Measurements from ENCODE around the gene CDH4. TPM values are rescaled to one million over a fixed set of nuclear protein-coding genes. Genes with fewer than 3 reads are reported as not detected.
A peak's percentile ranks its signal among the peaks of the same experiment; 100 is the strongest.

The CDH4 gene
- total and polyA plus RNA-seq, 4 donors: 5.8 to 24.1 (median 17.1) TPM

GRCh38 chr20:61762167-61762710 is 510.2 kb downstream of the CDH4 start:
- Histone ChIP-seq H3K4me1 (ENCODE audit: control insufficient read depth, insufficient read depth, low read length) (peaks cover 25% of the 10 kb centered on the region), H3K36me3 (ENCODE audit: control insufficient read depth, insufficient read depth, low read length) (peaks cover 7% of the 10 kb centered on the region), H3K27ac (ENCODE audit: low read depth, low read length) (no peak overlapping the region), H3K27me3 (ENCODE audit: control insufficient read depth, insufficient read depth, low read length) (no peaks in the 10 kb centered on the region), H3K9me3 (ENCODE audit: control insufficient read depth, insufficient read depth, low read length) (no peaks in the 10 kb centered on the region), H3K4me3 (ENCODE audit: low read depth, low read length) (no peak overlapping the region)
- DNase-seq (ENCODE audit: low read depth in 4 of 6, low spot score in 6 of 6): no peak
- 67% methylated on average over 6 of the region's 7 CpGs for WGBS (ENCODE audit: insufficient coverage)

- Histone ChIP-seq H3K4me1 (ENCODE audit: control insufficient read depth, insufficient read depth, low read length) (peaks cover 25% of the 10 kb centered on the region), H3K27ac (ENCODE audit: low read depth, low read length) (no peak overlapping the region), H3K9me3 (ENCODE audit: control insufficient read depth, insufficient read depth, low read length) (no peaks in the 10 kb centered on the region), H3K27me3 (ENCODE audit: control insufficient read depth, insufficient read depth, low read length) (no peaks in the 10 kb centered on the region), H3K36me3 (ENCODE audit: control insufficient read depth, insufficient read depth, low read length) (peaks cover 7% of the 10 kb centered on the region), H3K4me3 (ENCODE audit: low read depth, low read length) (no peak overlapping the region)
- DNase-seq (ENCODE audit: low read depth in 4 of 6, low spot score in 6 of 6): no peak
- 90% methylated on average over 20 of the region's 20 CpGs for WGBS (ENCODE audit: insufficient coverage)
Measured at GRCh38 chr20:61762886-61763739, 511.1 kb downstream of the CDH4 start.

- no peak overlapping the region for H3K27ac ChIP-seq (ENCODE audit: low read depth, low read length)
- no peaks in the 10 kb centered on the region for H3K27me3 ChIP-seq (ENCODE audit: control insufficient read depth, insufficient read depth, low read length)
- H3K4me1 ChIP-seq (ENCODE audit: control insufficient read depth, insufficient read depth, low read length): peaks cover 27% of the 10 kb centered on the region
- H3K36me3 ChIP-seq (ENCODE audit: control insufficient read depth, insufficient read depth, low read length): peaks cover 3% of the 10 kb centered on the region
- H3K4me3 ChIP-seq (ENCODE audit: low read depth, low read length): no peak overlapping the region
- no peak for DNase-seq (ENCODE audit: low read depth in 4 of 6, low spot score in 6 of 6)
- WGBS (ENCODE audit: insufficient coverage): 83% methylated on average over 3 of the region's 18 CpGs
- no peaks in the 10 kb centered on the region for H3K9me3 ChIP-seq (ENCODE audit: control insufficient read depth, insufficient read depth, low read length)
Measured at GRCh38 chr20:61763740-61764400, 511.8 kb downstream of the CDH4 start.

- Histone ChIP-seq H3K4me1 (ENCODE audit: control insufficient read depth, insufficient read depth, low read length) (peaks cover 29% of the 10 kb centered on the region), H3K27ac (ENCODE audit: low read depth, low read length) (no peak overlapping the region), H3K4me3 (ENCODE audit: low read depth, low read length) (no peak overlapping the region), H3K36me3 (ENCODE audit: control insufficient read depth, insufficient read depth, low read length) (peaks cover 3% of the 10 kb centered on the region), H3K9me3 (ENCODE audit: control insufficient read depth, insufficient read depth, low read length) (no peaks in the 10 kb centered on the region), H3K27me3 (ENCODE audit: control insufficient read depth, insufficient read depth, low read length) (no peaks in the 10 kb centered on the region)
- DNase-seq (ENCODE audit: low read depth in 4 of 6, low spot score in 6 of 6): peak in 1 of 6 donors; percentile 49
- 77% methylated on average over 17 of the region's 17 CpGs for WGBS (ENCODE audit: insufficient coverage)
Measured at GRCh38 chr20:61764471-61765025, 512.5 kb downstream of the CDH4 start.

- H3K9me3 ChIP-seq (ENCODE audit: control insufficient read depth, insufficient read depth, low read length): no peaks in the 10 kb centered on the region
- DNase-seq (ENCODE audit: low read depth in 4 of 6, low spot score in 6 of 6): no peak
- H3K36me3 ChIP-seq (ENCODE audit: control insufficient read depth, insufficient read depth, low read length): peaks cover 4% of the 10 kb centered on the region
- H3K4me3 ChIP-seq (ENCODE audit: low read depth, low read length): no peak overlapping the region
- peaks cover 26% of the 10 kb centered on the region for H3K4me1 ChIP-seq (ENCODE audit: control insufficient read depth, insufficient read depth, low read length)
- 88% methylated on average over 15 of the region's 16 CpGs for WGBS (ENCODE audit: insufficient coverage)
- no peaks in the 10 kb centered on the region for H3K27me3 ChIP-seq (ENCODE audit: control insufficient read depth, insufficient read depth, low read length)
- H3K27ac ChIP-seq (ENCODE audit: low read depth, low read length): no peak overlapping the region
Measured at GRCh38 chr20:61765081-61765870, 513.2 kb downstream of the CDH4 start.

- Histone ChIP-seq H3K9me3 (ENCODE audit: control insufficient read depth, insufficient read depth, low read length) (no peaks in the 10 kb centered on the region), H3K4me1 (ENCODE audit: control insufficient read depth, insufficient read depth, low read length) (peaks cover 22% of the 10 kb centered on the region), H3K27me3 (ENCODE audit: control insufficient read depth, insufficient read depth, low read length) (no peaks in the 10 kb centered on the region), H3K4me3 (ENCODE audit: low read depth, low read length) (no peak overlapping the region), H3K36me3 (ENCODE audit: control insufficient read depth, insufficient read depth, low read length) (peaks cover 5% of the 10 kb centered on the region), H3K27ac (ENCODE audit: low read depth, low read length) (no peak overlapping the region)
- WGBS (ENCODE audit: insufficient coverage): 94% methylated on average over 11 of the region's 12 CpGs
- no peak for DNase-seq (ENCODE audit: low read depth in 4 of 6, low spot score in 6 of 6)
Measured at GRCh38 chr20:61765871-61766654, 514.0 kb downstream of the CDH4 start.

- peaks cover 2% of the 10 kb centered on the region for H3K36me3 ChIP-seq (ENCODE audit: control insufficient read depth, insufficient read depth, low read length)
- H3K4me1 ChIP-seq (ENCODE audit: control insufficient read depth, insufficient read depth, low read length): peaks cover 15% of the 10 kb centered on the region
- 95% methylated on average over 15 of the region's 15 CpGs for WGBS (ENCODE audit: insufficient coverage)
- H3K4me3 ChIP-seq (ENCODE audit: low read depth, low read length): no peak overlapping the region
- no peak overlapping the region for H3K27ac ChIP-seq (ENCODE audit: low read depth, low read length)
- H3K27me3 ChIP-seq (ENCODE audit: control insufficient read depth, insufficient read depth, low read length): no peaks in the 10 kb centered on the region
- DNase-seq (ENCODE audit: low read depth in 4 of 6, low spot score in 6 of 6): no peak
- H3K9me3 ChIP-seq (ENCODE audit: control insufficient read depth, insufficient read depth, low read length): no peaks in the 10 kb centered on the region
Measured at GRCh38 chr20:61766921-61767610, 515.0 kb downstream of the CDH4 start.

- Histone ChIP-seq H3K27me3 (ENCODE audit: control insufficient read depth, insufficient read depth, low read length) (no peaks in the 10 kb centered on the region), H3K36me3 (ENCODE audit: control insufficient read depth, insufficient read depth, low read length) (peaks cover 3% of the 10 kb centered on the region), H3K27ac (ENCODE audit: low read depth, low read length) (no peak overlapping the region), H3K4me3 (ENCODE audit: low read depth, low read length) (no peak overlapping the region), H3K9me3 (ENCODE audit: control insufficient read depth, insufficient read depth, low read length) (no peaks in the 10 kb centered on the region), H3K4me1 (ENCODE audit: control insufficient read depth, insufficient read depth, low read length) (peaks cover 15% of the 10 kb centered on the region)
- DNase-seq (ENCODE audit: low read depth in 4 of 6, low spot score in 6 of 6): no peak
- 87% methylated on average over 7 of the region's 14 CpGs for WGBS (ENCODE audit: insufficient coverage)
Measured at GRCh38 chr20:61767761-61768494, 515.9 kb downstream of the CDH4 start.
